Effector memory CD4-positive, alpha-beta T cell (primary cell): Measurements from ENCODE around the gene COL20A1.
A peak's percentile ranks its signal among the peaks of the same experiment; 100 is the strongest.

Experiments used
- DNase-seq, 3 donors: peaks; one replicate each; pipeline ENCODE4 v3.0.0-alpha.2; 2020
- H3K27ac ChIP-seq: 2 replicates; pipeline ENCODE4 v1.7.0; 2013; ENCODE audit warnings: mild to moderate bottlenecking, low read length, moderate library complexity; ENCODE audit not compliant: insufficient read depth, poor library complexity, severe bottlenecking
- H3K27me3 ChIP-seq: replicated peaks from 2 replicates; pipeline ENCODE4 v1.7.0; 2013; ENCODE audit warnings: mild to moderate bottlenecking, low read length; ENCODE audit not compliant: insufficient read depth, control insufficient read depth, poor library complexity, severe bottlenecking
- H3K36me3 ChIP-seq: 2 replicates; pipeline ENCODE4 v1.7.0; 2013; ENCODE audit warnings: mild to moderate bottlenecking, low read length, moderate library complexity; ENCODE audit not compliant: control insufficient read depth, insufficient read depth
- H3K4me1 ChIP-seq: 2 replicates; pipeline ENCODE4 v1.7.0; 2013; ENCODE audit warnings: low read length, mild to moderate bottlenecking; ENCODE audit not compliant: control insufficient read depth, insufficient read depth, poor library complexity, severe bottlenecking
- H3K4me3 ChIP-seq: 2 replicates; pipeline ENCODE4 v1.7.0; 2013; ENCODE audit warnings: low read length, low read depth, mild to moderate bottlenecking; ENCODE audit not compliant: insufficient read depth, poor library complexity, severe bottlenecking
- H3K9me3 ChIP-seq: 2 replicates; pipeline ENCODE4 v1.7.0; 2013; ENCODE audit warnings: mild to moderate bottlenecking, low read length, moderate library complexity; ENCODE audit not compliant: control insufficient read depth

COL20A1 gene

DNA sequence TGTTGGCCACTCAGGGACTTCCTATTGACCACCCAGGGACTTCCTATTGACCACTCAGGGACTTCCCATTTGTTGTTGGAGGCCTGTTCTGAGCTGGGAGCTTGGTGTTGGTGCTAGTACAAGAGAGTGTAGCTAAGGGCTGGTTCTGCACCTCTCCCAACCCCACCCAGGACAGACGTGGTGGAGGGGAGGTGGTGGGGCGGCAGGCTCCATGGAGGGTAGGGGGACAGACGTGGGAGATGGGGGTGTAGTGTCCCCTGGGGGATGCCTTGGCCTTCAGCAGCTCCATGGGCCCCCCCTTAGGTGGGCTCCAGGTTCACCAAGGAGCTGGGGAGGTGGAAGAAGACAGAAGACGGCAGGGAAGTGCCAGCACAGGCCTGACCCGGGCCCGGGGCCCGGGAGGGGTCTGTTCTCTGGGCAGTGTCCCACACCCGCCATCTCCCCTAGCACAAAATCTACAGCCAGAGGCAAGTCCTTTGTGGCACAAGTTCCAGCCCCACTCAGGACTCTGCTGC is 34.3 kb downstream of the COL20A1 start:
- Histone ChIP-seq H3K27me3 (no peaks in the 10 kb centered on the region), H3K9me3 (no peaks in the 10 kb centered on the region)
- DNase-seq, result no peak

DNA sequence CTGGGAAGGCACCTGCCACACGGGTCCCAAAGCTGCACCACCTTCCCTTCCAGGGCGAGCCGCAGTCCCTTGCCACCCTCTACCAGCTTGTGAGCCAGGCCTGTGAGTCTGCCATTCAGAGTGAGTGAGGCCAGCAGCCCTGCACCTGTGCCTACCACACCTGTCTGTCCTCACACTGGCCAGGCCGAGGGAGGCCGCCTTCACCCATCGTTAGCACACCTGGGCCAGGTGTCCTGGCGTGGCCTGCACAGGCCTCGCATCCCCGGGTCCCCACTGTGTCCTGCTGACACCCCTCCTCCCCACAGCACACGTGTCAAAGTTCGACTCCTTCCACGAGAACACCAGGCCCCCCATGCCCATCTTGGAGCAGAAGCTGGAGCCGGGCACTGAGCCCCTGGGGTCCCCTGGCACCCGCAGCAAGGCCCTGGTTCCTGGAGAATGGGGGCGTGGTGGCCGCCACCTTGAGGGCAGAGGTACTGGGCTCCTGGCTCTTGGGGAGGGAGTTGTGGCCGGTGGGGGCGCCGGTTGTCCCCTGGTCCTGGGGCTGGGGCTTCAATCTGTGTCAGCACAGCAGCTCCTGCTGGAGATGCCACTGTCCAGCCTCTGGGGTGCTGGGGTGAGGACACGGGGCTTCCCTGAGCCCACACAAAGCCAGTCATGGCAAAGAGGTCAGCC is 35.2 kb downstream of the COL20A1 start:
- DNase-seq, result no peak
- no peak overlapping the region for H3K4me3 ChIP-seq
- no peaks in the 10 kb centered on the region for H3K9me3 ChIP-seq
- peaks cover 9% of the 10 kb centered on the region for H3K4me1 ChIP-seq
- no peaks in the 10 kb centered on the region for H3K36me3 ChIP-seq
- no peaks in the 10 kb centered on the region for H3K27me3 ChIP-seq
- H3K27ac ChIP-seq, result no peak overlapping the region

More for the DNA sequence above, 34.3 kb downstream of the COL20A1 start:
- Histone ChIP-seq H3K4me1 (peaks cover 9% of the 10 kb centered on the region), H3K27ac (peak overlapping the region; percentile 49), H3K36me3 (no peaks in the 10 kb centered on the region), H3K4me3 (no peak overlapping the region)

DNA sequence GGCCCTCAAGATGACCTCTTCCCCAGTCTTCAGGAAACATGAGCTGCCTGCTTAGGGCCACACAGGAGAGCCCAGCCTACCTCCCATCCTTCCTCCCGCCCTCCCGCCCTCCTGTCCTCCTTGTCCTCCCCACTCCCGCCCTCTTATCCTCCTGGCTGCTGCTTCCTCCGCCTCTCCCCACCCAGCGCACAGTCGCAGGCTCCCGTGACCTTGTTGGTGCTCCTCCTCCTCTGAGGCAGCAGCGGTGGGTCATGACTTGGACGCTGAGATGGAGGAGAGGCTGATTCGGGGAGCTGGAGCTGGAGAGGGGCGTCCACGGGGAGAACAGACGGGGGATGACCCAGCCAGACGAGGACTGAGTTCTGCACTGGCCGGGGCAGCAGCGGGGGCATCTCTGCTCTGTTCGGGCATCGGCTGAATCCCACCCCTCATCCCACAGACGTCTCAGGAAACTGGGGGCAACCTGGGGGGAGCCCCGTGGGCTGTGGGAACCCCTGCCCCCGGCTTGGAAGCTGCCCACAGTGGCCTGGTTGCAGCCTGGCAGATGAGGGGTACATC is 35.8 kb downstream of the COL20A1 start:
- DNase-seq, result no peak
- H3K27me3 ChIP-seq, result no peaks in the 10 kb centered on the region
- no peaks in the 10 kb centered on the region for H3K36me3 ChIP-seq
- H3K27ac ChIP-seq, result no peak overlapping the region
- H3K4me3 ChIP-seq, result no peak overlapping the region
- no peaks in the 10 kb centered on the region for H3K9me3 ChIP-seq
- peaks cover 9% of the 10 kb centered on the region for H3K4me1 ChIP-seq

DNA sequence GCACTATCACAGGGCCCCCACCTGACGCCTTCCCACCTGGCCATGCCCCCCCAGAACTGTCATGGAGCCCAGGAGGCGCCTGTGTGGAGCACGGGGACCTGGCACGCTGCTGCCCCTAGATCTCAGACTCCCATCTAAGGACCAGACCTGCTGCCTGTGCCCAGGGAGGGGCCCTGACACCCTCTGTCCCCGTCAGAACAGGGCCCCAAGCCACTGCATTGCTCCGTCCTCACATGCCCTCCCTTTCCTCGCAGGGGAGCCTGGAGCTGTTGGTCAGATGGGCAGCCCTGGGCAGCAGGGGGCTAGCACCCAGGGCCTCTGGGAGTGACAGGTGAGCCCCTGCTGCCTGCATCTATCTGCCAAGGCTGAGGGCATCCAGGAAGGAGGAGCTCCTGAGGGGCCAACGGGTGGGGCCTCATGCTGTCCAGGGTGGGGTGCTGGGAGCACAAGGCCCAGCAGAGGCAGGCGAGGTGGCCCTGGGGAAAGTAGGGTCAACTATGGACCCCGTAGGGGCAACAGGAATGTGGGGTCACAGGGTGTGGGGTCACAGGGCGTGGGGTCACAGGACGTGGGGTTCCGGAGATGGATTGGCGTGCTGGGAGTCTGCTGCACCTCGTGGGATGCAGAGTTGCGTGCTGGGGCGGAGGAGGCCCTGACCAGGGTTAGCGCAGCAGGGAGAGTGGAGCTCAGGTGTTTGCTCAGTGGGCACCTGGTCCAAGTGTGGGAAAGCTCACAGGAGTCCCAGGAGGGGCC is 36.5 kb downstream of the COL20A1 start:
- Histone ChIP-seq H3K27ac (no peak overlapping the region), H3K4me3 (no peak overlapping the region), H3K4me1 (peaks cover 9% of the 10 kb centered on the region), H3K36me3 (no peaks in the 10 kb centered on the region), H3K9me3 (no peaks in the 10 kb centered on the region), H3K27me3 (peaks cover 4% of the 10 kb centered on the region)
- DNase-seq, result no peak

DNA sequence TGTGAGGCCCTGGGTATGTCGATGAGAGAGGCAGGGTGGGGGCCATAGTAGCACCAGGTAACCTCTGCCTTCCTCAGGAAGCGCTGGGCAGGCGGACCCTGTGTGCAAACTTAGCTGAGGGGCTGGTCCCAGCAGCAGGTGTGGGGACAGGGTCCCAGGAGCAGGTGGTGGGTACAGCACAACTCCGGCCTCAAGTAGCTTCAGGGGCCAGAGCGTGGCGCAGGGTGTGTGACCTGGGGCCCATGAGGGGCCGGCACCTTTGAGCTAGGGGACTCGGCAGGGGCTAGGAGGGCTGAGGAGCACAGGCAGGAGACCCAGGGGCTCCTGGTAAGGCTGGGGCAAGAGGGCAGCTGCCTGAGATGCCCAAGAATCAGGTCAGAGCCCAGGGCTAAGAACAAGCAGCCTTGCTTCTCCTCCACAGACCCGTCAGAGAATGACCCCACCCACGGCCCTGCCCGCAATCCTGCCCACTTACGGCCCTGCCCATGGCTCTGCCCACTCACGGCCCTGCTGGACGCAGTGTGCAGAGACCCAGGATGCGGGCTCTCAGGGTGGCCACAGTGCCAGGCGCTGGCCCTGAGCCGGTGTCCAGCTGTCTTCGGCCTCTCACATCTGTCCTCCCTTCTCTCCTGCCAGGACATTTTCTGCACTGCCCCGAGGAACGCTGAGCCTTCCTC is 37.2 kb downstream of the COL20A1 start:
- Histone ChIP-seq H3K36me3 (no peaks in the 10 kb centered on the region), H3K27ac (no peak overlapping the region), H3K9me3 (no peaks in the 10 kb centered on the region), H3K27me3 (peaks cover 7% of the 10 kb centered on the region), H3K4me1 (peaks cover 9% of the 10 kb centered on the region), H3K4me3 (no peak overlapping the region)
- no peak for DNase-seq

DNA sequence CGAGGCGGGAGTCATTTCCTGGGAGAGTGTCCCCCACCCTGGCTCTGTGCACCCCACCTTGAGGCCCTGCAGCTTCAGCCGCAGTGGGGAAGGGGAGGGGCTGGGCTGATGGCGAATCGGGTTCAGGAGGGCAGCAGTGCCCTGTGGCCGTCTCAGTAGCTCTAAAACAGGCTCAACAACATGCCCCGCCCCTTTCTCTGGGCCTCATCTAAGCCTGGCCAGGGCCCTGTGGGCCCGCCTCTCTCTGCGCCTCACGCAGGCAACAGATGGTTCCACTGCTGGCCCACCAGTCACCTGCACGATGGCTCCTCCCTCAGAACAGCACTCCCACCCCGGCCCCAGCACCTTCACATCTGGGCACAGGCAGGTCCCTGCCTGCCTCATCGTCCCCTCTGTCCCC is 38.0 kb downstream of the COL20A1 start:
- H3K4me1 ChIP-seq, result peaks cover 8% of the 10 kb centered on the region
- H3K36me3 ChIP-seq, result no peaks in the 10 kb centered on the region
- H3K27me3 ChIP-seq, result peaks cover 7% of the 10 kb centered on the region
- no peak overlapping the region for H3K27ac ChIP-seq
- no peak overlapping the region for H3K4me3 ChIP-seq
- DNase-seq, result no peak
- no peaks in the 10 kb centered on the region for H3K9me3 ChIP-seq

DNA sequence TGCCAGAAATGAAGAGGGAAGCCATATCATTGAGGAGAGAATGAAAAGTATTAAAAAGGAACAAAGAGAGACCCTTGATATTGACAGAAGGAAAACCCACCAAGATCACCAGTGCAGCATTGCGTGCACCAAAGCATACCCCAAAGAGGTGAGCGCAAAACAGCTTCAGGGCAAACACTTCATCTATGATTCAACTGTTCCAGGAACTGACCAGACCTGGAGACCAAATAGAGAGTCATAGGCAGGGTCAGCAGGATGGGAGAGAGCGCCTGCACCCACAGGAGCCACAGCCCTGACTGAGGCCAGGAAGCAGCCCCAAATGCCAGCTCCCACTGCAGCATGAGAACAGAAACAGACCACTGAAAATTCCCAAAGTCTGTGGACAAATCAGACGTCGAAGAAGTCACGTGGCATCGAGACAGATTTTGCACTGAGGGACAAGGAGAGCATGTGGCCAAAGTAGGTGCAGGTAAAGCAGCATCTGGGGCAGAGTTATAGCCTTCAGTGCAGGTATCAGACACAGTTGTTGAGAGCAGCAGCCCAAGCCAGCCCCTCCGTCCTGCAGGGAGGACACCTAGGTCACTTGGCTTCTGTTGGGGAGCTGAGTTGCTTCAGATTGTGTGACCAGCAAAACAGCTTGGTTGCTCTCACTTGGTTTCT is 38.9 kb downstream of the COL20A1 start:
- Histone ChIP-seq H3K27ac (no peak overlapping the region), H3K9me3 (no peaks in the 10 kb centered on the region), H3K4me3 (no peak overlapping the region), H3K36me3 (no peaks in the 10 kb centered on the region), H3K4me1 (no peaks in the 10 kb centered on the region), H3K27me3 (peaks cover 7% of the 10 kb centered on the region)
- no peak for DNase-seq

DNA sequence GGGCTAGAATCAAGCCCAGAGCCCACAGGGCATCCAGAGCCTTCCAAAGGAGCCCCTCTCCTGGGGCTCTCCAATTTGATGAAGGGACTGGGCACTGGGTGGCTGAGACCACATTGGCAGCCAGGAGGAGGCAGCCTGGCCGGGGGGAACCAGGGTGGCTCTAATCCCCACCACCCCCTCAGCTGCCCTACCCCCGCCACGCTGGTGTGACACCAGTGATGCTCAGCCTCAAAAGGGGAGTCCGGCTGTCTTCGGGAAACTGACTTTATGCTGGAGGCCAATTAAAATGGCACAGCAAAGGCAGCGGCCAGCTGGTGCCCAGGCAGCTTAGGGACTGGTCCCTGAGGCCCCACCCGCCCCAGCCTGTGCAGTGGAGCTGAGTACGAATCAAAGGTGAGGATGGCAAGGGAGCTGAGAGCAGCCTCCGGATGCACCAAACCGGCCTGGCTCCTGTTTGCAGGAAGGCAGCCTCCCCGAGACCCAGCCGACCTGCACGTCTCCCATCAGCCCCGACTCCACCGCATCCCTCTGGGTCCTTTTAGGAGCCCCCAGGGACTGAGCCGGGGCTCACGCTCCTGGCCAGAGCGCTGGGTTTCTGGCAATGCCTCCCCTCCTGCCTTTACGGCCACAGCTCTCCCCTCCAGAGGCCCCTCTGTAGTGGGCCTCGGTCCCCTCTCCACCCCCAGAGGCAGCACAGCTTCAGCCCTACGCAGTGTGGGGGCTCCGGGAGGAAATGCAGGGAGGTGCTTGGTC is 39.7 kb downstream of the COL20A1 start:
- H3K9me3 ChIP-seq, result no peaks in the 10 kb centered on the region
- no peak for DNase-seq
- H3K27me3 ChIP-seq, result peaks cover 7% of the 10 kb centered on the region
- no peaks in the 10 kb centered on the region for H3K36me3 ChIP-seq
- no peak overlapping the region for H3K4me3 ChIP-seq
- H3K4me1 ChIP-seq, result no peaks in the 10 kb centered on the region
- H3K27ac ChIP-seq, result no peak overlapping the region

DNA sequence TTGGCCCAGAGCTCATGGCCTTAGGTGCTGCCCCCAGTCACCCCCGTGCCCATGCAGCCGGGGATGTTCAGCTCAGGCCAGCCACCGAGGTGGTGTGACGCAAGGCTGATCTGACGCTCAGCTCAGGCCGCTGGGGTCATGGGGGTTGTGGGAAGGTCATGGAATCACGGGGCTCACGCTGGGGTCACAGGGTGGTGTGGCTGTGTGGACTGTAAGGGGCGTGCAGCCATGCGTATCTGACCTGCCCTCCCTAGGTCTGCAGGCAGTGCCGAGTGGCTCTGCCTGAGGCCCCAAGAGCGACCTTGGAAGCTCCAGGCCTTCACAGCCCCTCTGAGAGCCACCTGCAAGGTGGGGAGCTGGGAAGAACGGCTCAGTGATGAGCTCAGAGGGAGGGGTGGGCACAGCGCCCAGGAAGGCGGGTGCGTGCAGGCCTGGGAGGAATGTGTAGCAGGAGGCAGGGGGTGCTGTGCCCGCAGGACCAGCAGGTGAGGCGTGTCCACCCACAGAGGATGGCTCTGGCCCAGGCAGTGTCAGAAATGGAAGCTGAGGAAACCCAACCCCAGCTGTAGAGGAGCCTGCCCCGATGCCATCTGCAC is 40.4 kb downstream of the COL20A1 start:
- peaks cover 7% of the 10 kb centered on the region for H3K27me3 ChIP-seq
- no peaks in the 10 kb centered on the region for H3K4me1 ChIP-seq
- no peak overlapping the region for H3K4me3 ChIP-seq
- no peaks in the 10 kb centered on the region for H3K9me3 ChIP-seq
- no peaks in the 10 kb centered on the region for H3K36me3 ChIP-seq
- no peak for DNase-seq
- H3K27ac ChIP-seq, result no peak overlapping the region
